Measurements from ENCODE around the gene PGF. TPM values are rescaled to one million over a fixed set of nuclear protein-coding genes. Genes with fewer than 3 reads are reported as not detected.

PGF gene
- polyA plus RNA-seq, 3 donors = 7.2 to 11.4 (median 9.1) TPM

- DNase-seq = no peak
These were observed 24.3 kb upstream of the PGF start for GRCh38 chr14:74979442-74980397.

- DNase-seq = no peak
These were observed 23.6 kb upstream of the PGF start for GRCh38 chr14:74979029-74979428.

DNA sequence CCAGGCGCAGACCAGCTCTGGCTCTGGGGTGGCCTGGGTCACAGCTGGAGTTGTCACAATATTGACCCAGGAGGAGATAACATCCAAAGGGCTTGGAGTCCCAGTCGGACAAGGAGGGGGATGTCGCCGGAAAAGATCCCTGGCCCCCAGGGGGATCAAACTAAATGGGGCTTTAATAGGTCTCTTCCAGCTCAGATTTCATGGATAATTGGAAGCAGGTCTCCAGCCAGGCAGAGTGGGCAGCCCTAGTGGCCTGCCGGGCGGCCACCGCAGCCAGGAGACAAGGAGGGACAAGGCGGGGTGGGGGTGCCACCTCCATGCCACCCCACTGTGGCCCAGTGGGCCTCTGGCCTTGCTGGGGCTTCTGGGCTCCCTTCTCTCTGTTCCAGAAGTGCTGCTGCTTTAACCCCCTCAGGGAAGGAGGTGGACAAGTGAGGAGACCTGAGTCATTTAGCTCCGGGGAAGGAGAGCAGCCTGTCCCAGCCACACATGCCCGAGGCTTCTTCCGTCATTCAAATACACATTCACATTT lies 23.1 kb upstream of the PGF start:
- DNase-seq = no peak

DNA sequence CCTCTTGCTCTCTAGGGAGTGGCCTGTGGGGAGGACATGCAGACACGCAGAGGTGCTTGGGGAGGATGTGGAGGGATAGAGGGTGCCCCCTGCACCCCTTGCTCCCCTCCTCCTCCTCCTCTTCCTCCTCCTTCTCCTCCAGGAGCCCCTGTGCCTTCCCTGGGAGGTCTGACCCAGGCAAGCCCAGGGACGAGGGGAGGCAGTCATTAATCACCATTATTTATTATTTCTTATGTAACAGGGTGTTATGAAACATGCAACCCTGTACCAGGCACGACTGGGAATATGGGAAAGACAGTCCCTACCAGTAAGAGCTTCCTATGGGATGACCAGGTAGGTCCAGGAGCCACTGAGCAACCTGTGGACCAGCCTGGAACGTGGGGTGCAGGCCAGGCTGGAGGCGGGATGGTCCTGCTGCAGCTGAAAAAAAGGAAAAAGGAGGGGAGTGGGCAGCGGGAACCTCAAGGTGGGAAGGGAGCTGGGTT lies 22.5 kb upstream of the PGF start:
- DNase-seq = no peak

DNA sequence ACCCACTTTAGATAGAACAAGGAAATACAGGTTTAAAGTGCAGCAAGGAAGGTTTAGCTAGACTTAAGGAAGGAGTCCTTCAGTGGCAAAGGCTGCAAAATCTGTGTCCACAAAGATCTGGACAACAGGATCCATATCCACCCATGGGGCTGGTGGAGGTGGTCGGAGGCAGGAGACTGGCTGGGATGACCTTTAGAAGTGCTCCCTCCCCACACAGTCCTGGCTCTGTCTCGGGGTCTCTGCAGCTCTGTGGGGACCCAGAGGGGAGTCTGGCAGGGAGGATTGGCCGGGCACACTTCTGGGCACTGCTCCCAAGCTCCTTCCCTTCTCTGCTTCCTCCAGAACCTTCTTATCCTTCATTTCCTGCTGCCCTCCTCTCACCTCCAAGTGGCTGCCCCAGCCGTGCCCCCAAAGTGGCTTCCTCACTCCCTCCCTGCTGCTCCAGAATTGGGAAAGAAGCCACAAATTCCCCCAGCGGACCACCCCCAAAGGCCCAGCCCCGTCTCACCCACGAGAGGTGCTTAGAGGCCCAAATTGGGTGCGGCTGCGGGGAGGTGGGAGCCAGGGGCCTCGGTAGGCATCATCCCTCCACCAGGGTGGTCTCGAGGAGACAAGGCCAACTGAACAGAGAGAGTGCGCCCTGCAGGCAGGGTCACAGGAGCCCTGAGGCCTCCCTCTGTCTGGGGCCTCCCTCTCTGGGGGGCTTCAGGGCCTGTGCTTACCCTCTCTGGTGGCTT lies 21.9 kb upstream of the PGF start:
- DNase-seq = no peak

- DNase-seq = no peak
These were observed 21.1 kb upstream of the PGF start for GRCh38 chr14:74976264-74977113.

- no peak for DNase-seq
These were observed 19.8 kb upstream of the PGF start for GRCh38 chr14:74975059-74975810.

DNA sequence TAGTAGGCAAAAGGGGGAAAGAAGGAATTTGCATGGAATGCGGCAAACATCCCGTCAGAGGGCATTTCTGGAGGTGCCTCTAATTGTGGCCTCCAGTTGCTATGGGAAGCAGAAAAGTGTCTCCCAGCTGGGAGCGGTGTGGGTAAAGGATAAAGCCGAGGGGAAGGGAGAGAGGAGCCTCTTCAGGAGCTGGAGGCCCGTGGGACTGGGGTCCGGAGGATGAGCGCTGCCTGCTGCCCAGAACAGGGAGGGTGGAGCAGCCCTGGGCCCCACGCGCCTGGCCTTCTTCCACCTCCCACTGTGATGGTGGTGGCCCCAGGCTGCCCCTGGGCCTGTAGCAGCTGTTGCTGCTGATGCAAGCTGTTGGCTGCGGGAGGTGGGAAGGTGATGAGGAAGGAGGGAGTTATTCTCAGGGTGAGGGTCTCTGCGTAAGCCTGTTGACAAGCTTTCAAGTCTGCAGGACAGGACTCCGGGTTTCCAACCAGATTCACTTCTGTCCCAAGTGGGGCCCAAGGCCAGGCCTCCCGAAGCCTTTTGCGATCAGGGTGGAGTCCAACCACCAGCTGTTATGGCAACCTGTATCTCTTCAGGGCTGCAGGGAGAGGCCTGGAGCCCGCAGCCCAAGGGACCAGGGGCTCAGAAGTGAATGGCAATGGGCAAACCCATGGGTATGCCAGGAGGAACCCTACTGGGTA lies 19.1 kb upstream of the PGF start:
- no peak for DNase-seq

DNA sequence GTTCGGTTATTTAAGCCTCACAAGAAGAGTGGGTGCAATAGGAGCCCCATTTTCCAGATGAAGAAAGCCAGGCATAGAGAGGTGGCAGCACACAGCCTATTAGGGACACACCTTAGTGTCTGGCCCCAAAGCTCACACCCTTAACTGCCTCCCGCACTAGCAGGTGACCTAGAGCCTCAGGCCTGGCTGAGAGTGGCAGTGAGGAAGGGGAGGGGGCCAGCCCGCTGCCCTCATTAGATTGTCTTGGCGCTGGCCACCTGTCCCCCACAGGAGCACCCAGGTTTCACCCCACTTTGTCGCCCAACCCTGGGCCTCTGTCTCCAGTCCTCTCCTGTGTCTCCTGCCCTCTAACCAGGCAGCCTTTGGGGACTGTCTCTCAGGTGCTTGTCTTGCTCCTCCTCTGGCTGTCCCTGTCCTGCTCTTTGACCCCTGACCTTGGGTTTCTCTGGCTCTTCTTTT lies 18.5 kb upstream of the PGF start:
- no peak for DNase-seq

- DNase-seq = no peak
These were observed 17.7 kb upstream of the PGF start for GRCh38 chr14:74973003-74973653.

GRCh38 chr14:74968811-74969210 lies 13.4 kb upstream of the PGF start:
- DNase-seq = no peak

DNA sequence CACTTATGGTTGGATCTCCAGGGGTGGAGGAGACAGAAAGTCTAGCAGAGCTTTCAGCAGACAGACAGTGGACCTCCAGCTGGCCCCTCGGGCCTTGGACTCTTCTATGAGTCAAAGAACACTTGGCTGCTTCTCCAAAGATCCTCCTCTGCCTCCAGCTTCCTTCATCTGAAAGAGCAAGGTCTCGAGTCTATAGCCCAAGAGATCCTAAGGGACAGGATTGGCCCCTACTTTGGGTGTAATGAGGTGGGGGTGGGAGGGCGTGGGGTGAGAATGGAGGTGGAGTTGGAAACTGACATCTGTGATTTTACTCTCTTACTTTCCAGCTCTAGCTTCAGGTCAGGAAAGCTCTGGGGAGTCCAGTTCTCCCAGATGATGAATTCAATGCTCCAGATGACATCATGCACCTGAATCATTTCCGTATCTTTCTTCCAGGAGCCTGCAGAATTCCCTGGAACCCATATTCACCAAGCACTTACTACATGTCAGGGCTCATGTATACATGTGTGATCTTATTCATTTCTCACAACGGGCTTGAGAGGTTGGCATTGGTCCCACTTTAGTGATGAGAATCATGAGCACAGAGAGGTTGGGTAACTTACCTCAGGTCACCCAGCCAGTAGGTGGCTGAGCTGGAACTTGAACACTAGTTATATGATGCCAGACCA lies 10.2 kb upstream of the PGF start:
- DNase-seq = no peak

GRCh38 chr14:74964787-74965485 lies 9.5 kb upstream of the PGF start:
- no peak for DNase-seq

GRCh38 chr14:74963705-74964271 lies 8.4 kb upstream of the PGF start:
- DNase-seq = no peak

DNA sequence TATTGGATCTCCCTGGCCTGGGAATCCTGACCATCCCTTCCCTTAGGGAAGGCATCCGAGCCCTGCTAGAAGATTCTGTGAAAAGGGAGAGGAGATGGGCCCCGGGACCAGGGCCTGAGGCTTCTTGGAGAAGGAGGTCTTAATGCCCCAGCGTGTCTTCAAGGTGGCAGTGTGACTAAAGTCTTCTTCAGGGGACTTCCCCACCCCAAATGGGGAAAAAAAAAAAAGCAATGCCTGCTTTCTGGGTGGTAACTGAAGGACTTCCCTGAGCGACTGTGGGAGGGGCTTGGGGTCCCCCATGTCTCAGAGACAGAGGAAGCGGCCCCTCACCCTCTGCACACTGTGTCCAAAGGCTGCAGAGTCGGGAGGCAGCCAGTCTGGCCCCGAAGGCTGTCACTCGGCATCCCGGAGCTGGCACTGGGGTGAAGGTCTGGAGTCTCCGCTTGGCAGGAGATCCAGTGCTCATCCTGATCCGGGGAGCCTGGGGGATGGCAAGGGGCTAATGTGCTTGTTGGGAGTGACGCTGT lies 7.8 kb upstream of the PGF start:
- DNase-seq = no peak

DNA sequence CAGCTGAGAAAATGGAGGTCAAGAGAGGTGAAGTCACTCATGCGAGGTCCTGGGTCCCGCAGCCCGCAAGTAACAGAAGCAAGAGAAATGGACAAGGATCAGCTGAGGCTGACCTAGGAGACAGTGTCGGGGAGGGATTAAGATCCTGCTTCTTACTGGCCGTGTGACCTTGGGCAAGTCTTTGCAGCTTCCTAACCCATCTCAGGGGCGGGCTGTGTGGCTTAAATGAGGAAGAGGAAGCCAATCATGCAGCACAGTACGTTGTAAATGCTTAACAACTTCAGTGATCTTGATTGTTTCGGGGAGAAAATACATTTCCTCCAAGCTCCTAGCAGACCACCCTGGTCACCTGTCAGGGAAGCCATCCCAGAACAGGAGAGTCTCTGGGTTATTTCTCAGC lies 7.1 kb upstream of the PGF start:
- no peak for DNase-seq

- DNase-seq = no peak
These were observed 6.6 kb upstream of the PGF start for GRCh38 chr14:74962046-74962445.
